Measurements from ENCODE around the gene CUX1. TPM values are rescaled to one million over a fixed set of nuclear protein-coding genes. Genes with fewer than 3 reads are reported as not detected.
"Not testable (repeated sequence)": the region's sequence is repeated elsewhere in the genome, so short reads cannot be mapped to it uniquely, and the experiment has no call there.

Gene CUX1
- polyA plus RNA-seq, 3 donors, result 22.4 to 47.5 (median 40.9) TPM

DNA sequence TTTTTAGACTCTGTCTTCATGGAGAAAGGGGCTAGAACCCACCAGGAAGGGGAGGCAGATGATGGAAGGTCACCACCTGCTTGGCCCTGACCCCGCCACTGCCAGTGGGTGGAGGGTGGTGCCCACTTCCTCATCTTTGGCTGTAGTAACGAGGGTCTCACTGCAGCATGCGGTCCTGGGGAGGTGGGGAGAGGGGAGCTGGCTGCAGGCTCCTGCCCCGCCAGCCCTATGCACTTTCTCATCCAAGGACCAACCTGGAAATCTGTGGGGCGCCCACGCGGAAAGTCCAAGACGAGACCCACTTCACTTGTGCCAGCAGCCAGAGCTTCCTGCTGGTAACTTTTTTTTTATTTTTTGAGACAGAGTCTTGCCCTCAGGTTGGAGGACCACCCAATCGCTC lies 101.0 kb downstream of the CUX1 start:
- WGBS, 3 donors, result 91 to 94% (median 92%) methylated on average over 9 of the region's 9 CpGs
- H3K27ac ChIP-seq (ENCODE audit: low read depth, low read length), result no peak overlapping the region

DNA sequence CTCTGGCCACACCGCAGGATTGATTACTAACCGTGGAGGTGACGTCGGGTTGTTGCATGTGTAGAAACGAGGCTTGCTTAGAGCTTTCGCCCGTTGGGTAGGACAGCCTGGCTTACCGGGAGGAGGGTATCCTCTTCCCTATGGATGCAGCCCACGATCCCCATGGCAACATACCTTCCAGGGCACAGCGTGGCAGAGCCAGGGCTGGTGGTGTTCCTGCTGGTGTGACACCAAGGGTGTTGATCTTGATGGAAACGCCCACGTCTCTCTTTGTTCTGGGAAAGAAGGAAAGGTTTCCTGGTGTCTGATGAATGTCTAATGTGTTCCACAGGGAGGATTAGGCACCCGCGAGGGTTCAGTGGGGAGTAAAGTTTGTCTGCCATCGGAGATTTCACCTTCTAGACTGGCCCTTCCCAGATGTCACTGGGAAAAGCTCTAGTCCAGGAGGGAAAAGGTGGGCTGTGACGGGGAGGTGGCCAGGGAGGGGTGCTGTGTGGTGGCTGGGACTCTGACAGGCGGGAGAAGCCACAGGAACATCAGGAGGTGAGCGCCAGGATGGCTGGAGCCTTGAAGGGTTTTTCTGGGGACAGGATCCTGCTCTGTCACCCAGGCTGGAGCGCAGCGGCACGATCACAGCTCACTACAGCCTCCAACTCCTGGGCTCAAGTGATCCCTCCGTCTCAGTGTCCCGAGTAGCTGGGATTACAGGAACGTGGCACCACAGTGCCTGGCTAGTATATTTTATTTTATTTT lies 102.1 kb downstream of the CUX1 start:
- WGBS, 3 donors, result 96 to 97% (median 96%) methylated on average over 24 of the region's 24 CpGs
- no peak overlapping the region for H3K27ac ChIP-seq (ENCODE audit: low read depth, low read length)

DNA sequence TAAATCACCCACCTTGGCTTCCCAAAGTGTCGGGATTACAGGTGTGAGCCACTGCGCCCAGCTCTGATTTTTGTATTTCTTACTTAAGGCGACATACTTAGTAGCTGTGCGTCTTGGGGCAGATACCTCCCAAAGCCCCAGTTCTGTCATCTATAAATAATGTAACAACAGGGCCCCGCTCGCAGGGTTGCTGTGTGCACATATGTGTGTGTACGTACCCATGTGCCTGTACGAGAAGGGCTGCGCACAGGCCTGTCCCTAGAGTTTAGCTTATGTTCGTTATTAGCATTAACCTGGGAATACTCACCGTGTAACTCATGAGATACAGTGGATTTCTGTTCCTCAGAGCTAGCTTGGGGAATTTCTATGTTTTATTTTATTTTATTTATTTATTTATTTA lies 103.6 kb downstream of the CUX1 start:
- WGBS, 3 donors, result 92 to 93% (median 93%) methylated on average over 11 of the region's 11 CpGs
- no peak overlapping the region for H3K27ac ChIP-seq (ENCODE audit: low read depth, low read length)

DNA sequence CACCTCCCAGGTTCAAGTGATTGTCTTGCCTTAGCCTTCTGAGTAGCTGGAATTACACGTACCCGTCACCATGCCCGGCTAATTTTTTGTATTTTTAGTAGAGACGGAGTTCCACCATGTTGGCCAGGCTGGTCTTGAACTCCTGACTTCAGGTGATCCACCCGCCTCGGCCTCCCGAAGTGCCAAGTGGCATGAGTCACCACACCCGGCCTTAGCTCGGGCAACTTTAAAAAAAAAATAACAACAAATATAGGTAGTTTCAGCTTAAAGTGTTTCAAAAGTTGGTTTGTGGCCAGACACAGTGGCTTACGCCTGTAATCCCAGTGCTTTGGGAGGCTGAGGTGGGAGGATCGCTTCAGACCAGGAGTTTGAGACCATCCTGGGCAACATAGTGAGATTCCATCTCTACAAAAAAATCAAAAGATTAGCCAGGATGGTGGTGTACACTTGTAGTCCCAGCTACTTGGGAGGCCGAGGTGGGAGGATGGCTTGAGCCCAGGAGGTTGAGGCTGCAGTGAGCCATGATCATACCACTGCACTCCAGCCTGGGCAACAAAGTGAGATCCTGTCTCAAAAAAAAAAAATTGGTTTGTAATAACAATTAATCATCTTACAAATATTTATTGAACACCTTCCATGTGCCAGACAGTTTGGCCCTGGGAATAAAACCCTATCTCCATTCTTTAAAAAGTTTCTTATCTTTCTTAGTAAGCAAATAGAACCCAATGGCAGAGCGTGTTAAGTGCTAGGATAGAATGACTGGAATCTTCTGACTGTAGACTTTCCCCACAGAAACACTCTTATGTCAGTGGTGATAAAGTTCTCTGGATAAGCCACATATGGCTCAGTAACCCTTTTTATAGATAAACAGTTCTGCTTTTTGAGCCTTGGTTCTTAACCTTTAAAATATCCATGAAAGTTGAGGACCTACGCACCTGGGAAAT lies 104.4 kb downstream of the CUX1 start:
- 90 to 98% (median 98%) methylated on average over 14 of the region's 14 CpGs for whole genome bisulfite sequencing, 3 donors
- not testable (repeated sequence) for H3K27ac ChIP-seq (ENCODE audit: low read depth, low read length)

DNA sequence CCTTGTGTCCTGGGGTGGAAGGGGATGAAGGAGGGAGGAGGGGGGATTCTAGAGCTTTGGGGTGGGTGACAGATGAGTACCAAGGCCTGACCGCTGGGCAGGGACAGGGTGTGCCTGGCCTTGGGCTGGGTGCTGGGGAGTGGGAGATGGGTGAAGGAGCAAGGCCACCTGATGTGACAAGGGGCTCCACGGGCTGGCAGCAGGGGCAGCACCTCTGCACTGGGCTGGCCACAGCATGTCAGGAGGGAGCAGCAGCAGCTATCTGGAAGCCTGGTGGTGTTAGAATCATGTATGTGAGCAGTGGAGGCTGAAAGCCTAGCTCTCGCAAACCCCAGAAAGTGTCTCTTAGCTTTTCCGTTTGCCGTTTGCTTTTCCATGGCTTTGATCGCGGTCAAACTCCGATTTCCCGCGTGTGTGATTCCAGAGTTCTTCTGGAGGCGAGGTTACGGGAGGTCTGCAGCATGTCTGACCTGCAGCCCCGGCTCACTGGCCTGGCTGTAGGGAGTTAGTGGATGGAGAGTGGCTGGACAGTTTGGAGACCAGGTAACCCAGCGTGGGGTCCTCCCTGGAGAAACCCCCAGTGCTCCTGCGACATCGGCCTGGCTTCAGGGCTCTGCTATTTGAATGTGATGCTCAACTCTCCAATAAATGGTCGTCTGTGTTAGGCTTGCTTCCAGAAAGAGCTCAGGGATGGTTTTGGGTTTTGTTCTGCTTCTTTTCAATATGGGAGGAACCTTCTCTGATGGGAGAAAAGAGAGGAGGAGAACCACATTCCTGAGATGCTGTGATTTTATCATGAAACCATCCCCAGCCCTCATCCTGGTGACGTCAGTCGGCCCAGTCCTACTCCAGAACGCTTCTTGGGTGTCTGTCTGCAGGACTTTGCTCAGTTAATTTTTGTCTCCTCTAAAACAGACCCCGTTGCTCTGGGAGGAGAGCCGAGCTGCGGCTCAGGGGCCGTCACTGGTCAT lies 105.5 kb downstream of the CUX1 start:
- H3K27ac ChIP-seq (ENCODE audit: low read depth, low read length), result no peak overlapping the region
- 84 to 85% (median 85%) methylated on average over 24 of the region's 24 CpGs for WGBS, 3 donors

DNA sequence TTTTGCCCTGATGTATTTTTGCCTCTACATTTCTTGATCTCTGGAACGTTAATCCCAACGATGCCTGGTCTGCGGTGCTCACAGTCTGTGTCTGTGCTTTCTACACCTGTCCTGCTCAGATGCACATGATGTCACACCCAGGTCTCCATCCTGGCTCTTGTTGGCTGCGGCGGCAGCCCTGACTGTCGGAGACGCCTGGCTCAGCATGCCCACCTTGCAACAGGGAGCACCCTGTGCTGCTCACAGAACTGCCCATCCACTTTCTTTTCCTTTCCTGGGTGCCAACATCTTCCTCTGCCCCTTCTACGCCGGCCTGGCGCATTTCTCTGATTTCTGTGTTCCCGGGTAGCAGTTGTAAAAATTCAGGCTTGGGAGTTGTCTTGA lies 106.2 kb downstream of the CUX1 start:
- no peak overlapping the region for H3K27ac ChIP-seq (ENCODE audit: low read depth, low read length)
- 70 to 88% (median 80%) methylated on average over 11 of the region's 11 CpGs for WGBS, 3 donors

DNA sequence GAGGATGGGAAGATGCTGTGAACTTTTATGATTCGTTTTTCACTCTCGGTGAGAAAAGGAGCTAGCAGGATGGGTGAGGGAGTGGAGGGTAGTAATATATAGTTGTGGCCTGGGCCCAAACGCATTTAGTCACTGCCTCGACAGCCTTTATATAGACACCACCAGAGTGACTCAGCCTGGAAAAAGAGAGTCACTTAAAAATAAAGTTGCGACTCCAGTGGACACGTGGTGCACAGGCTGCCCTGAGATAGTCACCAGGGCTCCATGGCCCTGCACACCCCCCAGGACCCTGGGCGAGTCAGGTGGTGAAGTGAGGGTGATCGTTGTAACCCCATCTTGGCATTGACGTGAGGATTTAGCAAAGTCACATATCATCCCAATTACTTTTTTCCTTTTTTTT lies 106.7 kb downstream of the CUX1 start:
- 70 to 91% (median 72%) methylated on average over 9 of the region's 9 CpGs for WGBS, 3 donors
- H3K27ac ChIP-seq (ENCODE audit: low read depth, low read length), result no peak overlapping the region

DNA sequence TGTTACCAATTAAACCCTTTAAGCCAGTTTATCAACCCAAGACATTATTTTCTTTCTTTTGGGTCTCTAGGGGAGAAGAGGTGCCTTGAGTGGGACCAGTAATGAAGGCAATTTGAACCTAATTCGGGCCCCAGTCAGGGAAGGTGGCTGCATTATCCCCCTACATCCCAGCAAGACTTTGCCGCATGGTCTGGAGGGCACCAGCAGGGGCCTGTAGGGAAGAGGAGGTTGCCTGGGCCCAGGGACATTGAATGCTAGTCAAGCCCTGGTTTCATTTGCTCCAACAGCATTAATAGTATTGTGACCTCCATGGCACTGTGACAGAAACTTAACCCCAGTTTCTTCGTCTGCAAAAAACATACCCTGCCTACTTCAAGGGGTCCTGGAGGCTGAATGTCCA lies 108.8 kb downstream of the CUX1 start:
- no peak overlapping the region for H3K27ac ChIP-seq (ENCODE audit: low read depth, low read length)

DNA sequence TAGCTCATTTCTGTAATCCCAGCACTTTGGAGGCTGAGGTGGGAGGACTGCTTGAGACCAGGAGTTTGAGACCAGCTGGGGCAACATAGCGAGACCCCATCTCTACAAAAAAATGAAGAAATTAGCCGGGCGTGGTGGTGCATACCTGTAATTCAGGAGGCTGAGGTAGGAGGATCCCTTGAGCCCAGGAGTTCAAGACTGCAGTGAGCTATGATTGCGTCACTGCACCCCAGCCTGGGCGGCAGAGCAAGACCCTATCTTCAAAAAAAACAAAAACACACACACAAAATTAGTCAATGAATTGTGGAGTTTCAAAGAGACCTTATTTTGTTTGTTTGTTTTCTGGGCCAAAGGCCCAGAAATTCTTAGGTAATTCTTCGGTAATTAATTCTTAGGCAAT lies 110.0 kb downstream of the CUX1 start:
- WGBS, 3 donors, result 80 to 84% (median 84%) methylated on average over 6 of the region's 6 CpGs
- H3K27ac ChIP-seq (ENCODE audit: low read depth, low read length), result no peak overlapping the region

More for the DNA sequence above, 108.8 kb downstream of the CUX1 start:
- 95 to 98% (median 95%) methylated on average over 3 of the region's 3 CpGs for WGBS, 3 donors

DNA sequence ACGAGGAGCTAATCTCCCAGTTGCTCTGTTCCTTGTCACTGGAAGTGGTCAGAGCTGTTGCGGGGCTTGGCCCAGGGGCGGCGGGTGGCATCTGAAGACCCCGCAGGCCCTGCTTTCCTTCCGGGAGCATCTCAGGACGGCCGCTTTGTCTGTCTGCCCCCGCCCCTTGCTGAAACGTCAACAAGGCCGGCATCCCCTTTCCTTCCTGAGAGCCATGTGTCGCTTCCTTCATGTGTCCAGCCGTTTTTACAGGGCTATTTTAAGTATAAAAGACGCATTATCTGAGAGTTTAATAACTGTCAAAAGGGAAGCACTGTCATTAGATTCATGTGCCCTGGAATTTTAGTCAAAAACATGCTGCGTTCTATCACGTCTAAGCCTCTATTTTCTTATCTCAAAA lies 110.4 kb downstream of the CUX1 start:
- H3K27ac ChIP-seq (ENCODE audit: low read depth, low read length), result no peak overlapping the region
- WGBS, 3 donors, result 28 to 63% (median 39%) methylated on average over 16 of the region's 16 CpGs

DNA sequence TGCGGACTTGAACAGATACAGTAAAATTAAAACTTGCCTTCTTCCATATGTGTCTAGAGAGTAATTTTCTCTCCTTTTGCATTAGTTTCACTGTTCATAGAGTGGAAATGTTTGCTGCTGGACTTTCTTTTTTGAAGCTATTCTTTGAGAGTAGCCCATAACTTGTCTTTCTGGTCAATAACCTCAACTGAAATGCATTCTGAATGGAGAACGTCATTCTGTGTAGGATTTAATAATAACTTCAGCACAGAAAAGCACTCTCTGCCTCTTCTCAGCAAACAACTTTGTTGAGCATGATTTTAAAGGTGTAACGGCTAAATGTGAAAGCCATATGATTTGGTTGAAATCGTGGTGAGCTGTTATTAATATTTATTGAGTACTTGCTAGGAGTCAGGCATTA lies 111.8 kb downstream of the CUX1 start:
- H3K27ac ChIP-seq (ENCODE audit: low read depth, low read length), result no peak overlapping the region
- 93 to 96% (median 95%) methylated on average over 4 of the region's 4 CpGs for WGBS, 3 donors

DNA sequence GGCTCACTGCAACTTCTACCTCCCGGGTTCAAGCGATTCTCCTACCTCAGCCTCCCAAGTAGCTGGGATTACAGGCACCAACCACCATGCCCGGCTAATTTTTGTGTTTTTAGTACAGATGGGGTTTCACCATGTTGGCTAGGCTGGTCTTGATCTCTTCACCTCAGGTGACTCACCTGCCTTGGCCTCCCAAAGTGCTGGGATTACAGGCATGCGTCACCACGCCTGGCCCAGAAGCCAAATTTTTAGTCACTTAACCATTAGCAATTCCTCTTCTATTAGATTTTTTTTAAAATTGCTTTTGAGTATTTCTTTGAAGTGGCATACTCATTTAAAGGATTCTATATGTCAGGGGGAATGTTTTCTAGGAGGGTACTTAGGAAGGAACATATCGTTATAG lies 112.5 kb downstream of the CUX1 start:
- 98 to 100% (median 98%) methylated on average over 6 of the region's 6 CpGs for WGBS, 3 donors
- not testable (repeated sequence) for H3K27ac ChIP-seq (ENCODE audit: low read depth, low read length)

DNA sequence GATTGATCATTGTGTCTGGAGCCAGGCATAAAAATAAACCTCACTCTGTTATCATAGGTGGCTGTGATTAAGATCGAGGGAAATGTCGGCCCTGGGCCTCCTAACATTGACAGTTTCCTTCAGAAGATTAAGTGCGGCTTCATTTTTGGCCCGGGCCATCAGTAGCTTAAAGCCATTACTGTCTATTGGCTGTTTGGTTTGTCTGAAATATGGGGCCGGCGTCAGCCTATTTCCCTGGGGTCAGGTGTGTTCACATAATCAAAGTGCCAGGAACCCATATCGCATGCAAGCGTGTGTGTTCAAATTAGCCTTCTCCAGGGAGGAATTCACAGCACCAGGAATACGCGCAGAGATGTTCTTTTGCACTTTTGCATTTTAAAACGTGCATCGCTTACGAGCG lies 114.7 kb downstream of the CUX1 start:
- 76 to 95% (median 95%) methylated on average over 14 of the region's 14 CpGs for WGBS, 3 donors
- no peak overlapping the region for H3K27ac ChIP-seq (ENCODE audit: low read depth, low read length)

DNA sequence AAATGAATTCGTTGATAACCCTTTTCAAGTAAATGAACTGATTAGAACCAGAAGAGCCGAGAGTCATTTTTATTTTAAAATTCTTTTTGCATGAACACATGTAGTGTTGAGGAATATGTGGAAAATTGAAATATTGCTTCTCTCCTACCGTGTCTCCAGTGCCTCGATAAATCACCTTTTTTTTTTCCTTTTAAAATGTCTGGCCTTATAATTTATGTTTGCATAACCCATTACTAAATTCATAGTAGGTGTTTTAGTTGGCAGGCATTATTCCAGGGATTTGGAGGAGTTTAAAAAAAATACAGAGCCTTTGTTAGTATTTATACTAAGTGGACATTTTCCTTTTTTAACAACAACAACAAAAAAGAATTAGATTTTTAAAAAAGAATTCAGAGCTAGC lies 115.6 kb downstream of the CUX1 start:
- H3K27ac ChIP-seq (ENCODE audit: low read depth, low read length), result no peak overlapping the region
- WGBS, 3 donors, result 74 to 94% (median 78%) methylated on average over 4 of the region's 4 CpGs

DNA sequence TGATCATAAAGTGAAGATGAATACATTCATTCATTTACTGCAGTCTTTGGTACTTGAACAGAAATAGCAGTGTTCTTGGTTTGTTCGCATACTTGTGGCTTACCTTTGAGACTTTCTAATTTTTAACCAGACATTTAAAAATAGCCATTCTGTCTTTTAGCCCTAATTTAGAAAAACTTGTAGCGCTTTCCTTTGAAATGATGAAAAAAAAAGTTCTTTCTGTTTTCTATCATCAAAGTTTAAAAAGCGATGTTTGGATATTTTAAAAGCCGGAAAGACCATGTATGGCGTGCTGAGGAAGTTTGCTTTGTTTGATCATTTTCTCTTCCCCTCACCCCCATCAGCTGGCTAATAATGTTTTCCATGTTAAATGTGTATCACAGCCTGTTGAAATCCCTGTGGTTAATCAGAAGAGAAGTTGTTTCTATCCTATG lies 116.3 kb downstream of the CUX1 start:
- no peak overlapping the region for H3K27ac ChIP-seq (ENCODE audit: low read depth, low read length)
- WGBS, 3 donors, result 77 to 81% (median 81%) methylated on average over 5 of the region's 5 CpGs

DNA sequence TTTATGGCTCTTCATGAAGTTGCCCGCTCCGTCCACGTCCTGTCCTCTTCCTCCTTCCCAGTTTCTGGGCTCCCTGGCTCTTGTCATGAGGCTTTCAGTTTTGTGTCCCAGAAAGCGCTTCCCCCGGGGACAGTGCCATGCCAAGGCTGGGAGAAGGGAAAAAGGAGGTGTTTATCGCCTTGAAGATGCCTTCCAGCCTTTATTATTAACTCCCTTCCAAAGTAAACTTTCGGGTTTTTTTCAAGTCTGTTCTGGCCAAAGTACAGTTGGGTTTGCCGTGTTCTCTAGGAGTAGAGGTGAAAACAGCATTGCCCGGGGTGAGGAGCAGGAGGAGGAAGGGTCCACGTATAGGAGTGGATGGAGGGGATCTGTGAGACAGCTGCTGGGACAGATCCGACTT lies 117.2 kb downstream of the CUX1 start:
- no peak overlapping the region for H3K27ac ChIP-seq (ENCODE audit: low read depth, low read length)

DNA sequence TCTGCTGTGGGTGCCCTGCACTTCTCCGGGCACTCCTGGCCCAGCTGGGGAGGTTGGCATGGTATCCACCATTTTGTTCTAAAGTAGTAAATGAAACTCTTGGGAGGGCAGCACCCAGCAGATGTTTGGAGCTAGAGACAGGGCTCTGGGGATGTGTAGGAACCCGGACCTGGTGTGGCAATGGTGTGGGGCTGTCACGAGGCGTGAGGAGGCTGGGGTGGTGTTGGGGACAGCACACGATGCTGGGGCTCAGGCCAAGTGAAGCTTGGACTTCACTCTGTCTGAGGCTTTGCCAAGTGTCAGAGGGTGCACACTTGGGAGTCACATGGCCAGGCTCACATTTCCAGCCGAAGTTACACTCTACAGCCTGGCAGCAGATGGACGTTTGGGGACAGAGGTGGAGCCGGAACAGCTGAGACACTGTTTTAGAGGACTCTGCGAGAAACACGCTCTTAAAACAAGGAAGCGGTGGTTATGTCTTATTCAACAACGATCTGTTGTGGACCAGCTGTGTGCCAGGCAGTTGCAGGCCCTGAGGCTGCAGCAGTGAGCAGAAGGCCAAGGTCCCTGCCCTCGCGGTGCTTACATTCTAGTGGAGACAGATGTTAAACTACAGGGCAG lies 118.2 kb downstream of the CUX1 start:
- WGBS, 3 donors, result 56 to 73% (median 69%) methylated on average over 14 of the region's 14 CpGs
- H3K27ac ChIP-seq (ENCODE audit: low read depth, low read length), result peak overlapping the region; percentile 64

More for the DNA sequence above, 117.2 kb downstream of the CUX1 start:
- WGBS, 3 donors, result 49 to 60% (median 60%) methylated on average over 11 of the region's 11 CpGs

DNA sequence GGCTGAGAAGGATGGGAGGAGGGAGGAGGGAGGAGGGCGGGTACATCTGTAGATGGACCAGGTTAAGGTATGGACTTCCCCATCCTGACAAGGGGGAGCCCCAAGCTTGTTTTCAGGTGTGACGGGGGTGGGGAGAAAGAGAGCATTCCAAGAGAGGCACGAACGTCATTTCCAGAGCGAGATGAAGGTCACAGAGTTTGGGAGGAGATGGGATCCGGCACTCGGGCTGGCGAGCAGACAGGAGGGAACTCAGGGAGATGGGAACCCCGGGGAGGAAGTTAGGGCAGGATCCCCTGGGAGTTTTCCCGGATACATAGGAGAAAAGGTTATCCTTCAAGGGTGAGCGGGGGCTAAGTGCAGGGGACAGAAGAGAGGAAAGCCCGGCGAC lies 118.8 kb downstream of the CUX1 start:
- WGBS, 3 donors, result 39 to 66% (median 51%) methylated on average over 13 of the region's 13 CpGs
- peak overlapping the region; percentile 64 for H3K27ac ChIP-seq (ENCODE audit: low read depth, low read length)
